Prostate gland (tissue), 2 donors: Measurements from ENCODE around the gene BRSK1. TPM values are rescaled to one million over a fixed set of nuclear protein-coding genes. Genes with fewer than 3 reads are reported as not detected.
"Not testable (repeated sequence)": the region's sequence is repeated elsewhere in the genome, so short reads cannot be mapped to it uniquely, and the experiment has no call there.

Experiments used
- DNase-seq: peaks from one replicate; pipeline ENCODE4 v3.0.0-alpha.2; 2019; ENCODE audit warnings: low spot score
- H3K27ac ChIP-seq, 2 donors: fragments of 200-600 bp; sonication (generic); 2 replicates each; pipeline ENCODE4 v1.5.1; 2017 to 2019
- H3K27me3 ChIP-seq: fragments of 200-600 bp; sonication (generic); replicated peaks from 2 replicates; pipeline ENCODE4 v1.5.1; 2019; ENCODE audit not compliant: insufficient read depth
- H3K36me3 ChIP-seq, 2 donors: fragments of 200-600 bp; sonication (generic); 1 replicate in 1 of 2; 2 replicates in 1 of 2; pipeline versions ENCODE4 v1.5.1 to v1.8.1; 2017 to 2019
- H3K4me1 ChIP-seq: fragments of 200-600 bp; sonication (generic); replicated peaks from 2 replicates; pipeline ENCODE4 v1.5.1; 2019
- H3K4me3 ChIP-seq, 2 donors: fragments of 200-600 bp; sonication (generic); 2 replicates each; pipeline ENCODE4 v1.5.1; 2017 to 2019
- H3K9me3 ChIP-seq: fragments of 200-600 bp; sonication (generic); 2 replicates; pipeline ENCODE4 v1.5.1; 2017
- CTCF ChIP-seq, 4 experiments: fragments of 200-600 bp in 2 of 4; fragments of 450-650 bp in 2 of 4; sonication (generic) in 2 of 4; IDR thresholded peaks; 1 replicate in 3 of 4; 2 replicates in 1 of 4; pipeline ENCODE4 v1.5.1; 2016 to 2019; ENCODE audit warnings: antibody characterized with exemption in 4 of 4, mild to moderate bottlenecking in 2 of 4, moderate library complexity in 2 of 4
- POLR2A ChIP-seq: fragments of 450-650 bp; IDR thresholded peaks from one replicate; pipeline ENCODE4 v1.6.1; 2016; ENCODE audit warnings: antibody characterized with exemption, mild to moderate bottlenecking
- POLR2AphosphoS5 ChIP-seq: sonication (generic); formaldehyde crosslinking; IDR thresholded peaks from one replicate; pipeline ENCODE4 v1.6.1; 2017; ENCODE audit warnings: antibody characterized with exemption
- WGBS: methylation state at CpG from one replicate; pipeline ENCODE4 v1.1.5; 2018; 5-methylcytosine and 5-hydroxymethylcytosine counted together
- intact Hi-C: fragments of 100-400 bp; cut with DNase I; formaldehyde crosslinking; loops from one replicate; pipeline ENCODE4 v1.14.2; 2022
- total RNA-seq, 2 donors: library from RNA; depleted of rRNA; stranded (reverse); fragments of >200 nt; gene quantifications; one replicate each; pipeline ENCODE4 v1.1.0, GENCODE V29; 2016

BRSK1 gene
- total RNA-seq, 2 donors from 2014 or later: 1.4 to 10.9 TPM

GRCh38 chr19:55325172-55325571 lies 41.4 kb downstream of the BRSK1 start, which contains the start of gene TMEM150B:
TMEM150B (minus strand) TSS chr19:55325341; CDS start chr19:55321036, 4,305 bp downstream.
- Histone ChIP-seq H3K9me3 (no peaks in the 10 kb centered on the region), H3K36me3 (no peaks in the 10 kb centered on the region), H3K4me1 (no peaks in the 10 kb centered on the region), H3K4me3 (no peak within 1 kb of the TSS), H3K27ac (no peak within 1 kb of the TSS), H3K27me3 (no peaks in the 10 kb centered on the region)
- DNase-seq: no peak
- TF ChIP-seq POLR2AphosphoS5: no peak
- no peak for TF ChIP-seq POLR2A
- TF ChIP-seq CTCF (IDR thresholded peaks at IDR 0.05): no peak
- WGBS: 77% methylated on average over 14 of the region's 14 CpGs
- intact Hi-C loops: no loop called here

- not testable (repeated sequence) for H3K27me3 ChIP-seq, H3K4me3 ChIP-seq
Measured at GRCh38 chr19:55328774-55329318, 45.0 kb downstream of the BRSK1 start.

GRCh38 chr19:55329791-55330190 lies 46.0 kb downstream of the BRSK1 start:
- DNase-seq, intact Hi-C loops, H3K4me1 ChIP-seq, H3K9me3 ChIP-seq, H3K27me3 ChIP-seq, H3K36me3 ChIP-seq, H3K4me3 ChIP-seq, H3K27ac ChIP-seq: not testable (repeated sequence)
- 87% methylated on average over 6 of the region's 6 CpGs for WGBS

More at GRCh38 chr19:55328774-55329318, 45.0 kb downstream of the BRSK1 start:
- intact Hi-C loops, H3K9me3 ChIP-seq, DNase-seq, H3K4me1 ChIP-seq, H3K36me3 ChIP-seq, H3K27ac ChIP-seq: not testable (repeated sequence)
- 70% methylated on average over 4 of the region's 4 CpGs for WGBS

GRCh38 chr19:55333870-55334269 lies 50.1 kb downstream of the BRSK1 start:
- Histone ChIP-seq H3K27me3 (no peaks in the 10 kb centered on the region), H3K36me3 (no peaks in the 10 kb centered on the region), H3K4me1 (no peaks in the 10 kb centered on the region), H3K9me3 (no peaks in the 10 kb centered on the region), H3K27ac (no peak overlapping the region), H3K4me3 (no peak overlapping the region)
- intact Hi-C loops: no loop called here
- no peak for TF ChIP-seq POLR2A
- no peak for TF ChIP-seq CTCF (IDR thresholded peaks at IDR 0.05)
- no peak for TF ChIP-seq POLR2AphosphoS5
- no peak for DNase-seq
- WGBS: 49% methylated on average over 11 of the region's 11 CpGs

GRCh38 chr19:55336101-55336500 lies 52.3 kb downstream of the BRSK1 start:
- intact Hi-C loops: no loop called here
- no peak overlapping the region for H3K27ac ChIP-seq
- no peak for TF ChIP-seq CTCF (IDR thresholded peaks at IDR 0.05)
- TF ChIP-seq POLR2A: no peak
- no peak for TF ChIP-seq POLR2AphosphoS5
- WGBS: 44% methylated on average over 7 of the region's 7 CpGs
- no peaks in the 10 kb centered on the region for H3K9me3 ChIP-seq
- DNase-seq: no peak
- H3K27me3 ChIP-seq: no peaks in the 10 kb centered on the region
- peaks cover 3% of the 10 kb centered on the region for H3K4me1 ChIP-seq
- no peak overlapping the region for H3K4me3 ChIP-seq
- H3K36me3 ChIP-seq: no peaks in the 10 kb centered on the region

- Histone ChIP-seq H3K27me3 (no peaks in the 10 kb centered on the region), H3K4me3 (peak within 1 kb of the TSS; percentile 51 to 88), H3K27ac (peak within 1 kb of the TSS; percentile 90 to 92), H3K9me3 (no peaks in the 10 kb centered on the region), H3K36me3 (no peaks in the 10 kb centered on the region), H3K4me1 (peaks cover 3% of the 10 kb centered on the region)
- TF ChIP-seq POLR2A (peak; percentile 91), CTCF (IDR thresholded peaks at IDR 0.05) (peak in 3 of 4 experiments; percentile 14 to 90 (median 71)), POLR2AphosphoS5 (peak; percentile 93)
- intact Hi-C loops: no loop called here
- peak; percentile 100 for DNase-seq
- WGBS: under 1% methylated on average over 63 of the region's 63 CpGs
Measured at GRCh38 chr19:55339105-55339888, 55.5 kb downstream of the BRSK1 start, which contains the start of gene KMT5C. KMT5C (plus strand) TSS chr19:55339876; CDS start chr19:55341937, 2,061 bp downstream.
